ENCODE results near the gene PCDHB8.
"Not testable (repeated sequence)": the region's sequence is repeated elsewhere in the genome, so short reads cannot be mapped to it uniquely, and the experiment has no call there.

Gene PCDHB8

DNA sequence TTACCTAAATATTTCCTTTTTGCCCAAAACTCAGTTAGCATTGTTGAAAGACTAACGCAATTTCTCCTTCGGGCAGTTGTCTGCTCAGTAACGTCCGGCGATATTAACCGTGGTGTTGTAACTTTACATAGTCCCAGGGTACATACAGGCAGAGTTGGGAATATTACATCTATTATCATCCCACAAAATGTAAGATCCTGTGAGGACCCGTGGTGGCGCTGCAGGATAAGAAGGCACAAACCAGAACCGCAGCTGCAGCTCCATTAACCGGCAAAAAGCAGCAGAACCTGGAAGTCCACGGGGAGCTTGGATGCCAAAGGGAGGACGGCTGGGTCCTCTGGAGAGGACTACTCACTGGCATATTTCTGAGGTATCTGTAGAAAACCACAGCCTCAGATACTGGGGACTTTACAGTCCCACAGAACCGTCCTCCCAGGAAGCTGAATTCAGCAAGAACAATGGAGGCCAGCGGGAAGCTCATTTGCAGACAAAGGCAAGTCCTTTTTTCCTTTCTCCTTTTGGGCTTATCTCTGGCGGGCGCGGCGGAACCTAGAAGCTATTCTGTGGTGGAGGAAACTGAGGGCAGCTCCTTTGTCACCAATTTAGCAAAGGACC lies at the start of gene PCDHB8:
PCDHB8 (plus strand) TSS at position 214 of the 615 bp plus-strand sequence; CDS start at position 459, 245 bp downstream.
- DNase-seq: not testable (repeated sequence)

DNA sequence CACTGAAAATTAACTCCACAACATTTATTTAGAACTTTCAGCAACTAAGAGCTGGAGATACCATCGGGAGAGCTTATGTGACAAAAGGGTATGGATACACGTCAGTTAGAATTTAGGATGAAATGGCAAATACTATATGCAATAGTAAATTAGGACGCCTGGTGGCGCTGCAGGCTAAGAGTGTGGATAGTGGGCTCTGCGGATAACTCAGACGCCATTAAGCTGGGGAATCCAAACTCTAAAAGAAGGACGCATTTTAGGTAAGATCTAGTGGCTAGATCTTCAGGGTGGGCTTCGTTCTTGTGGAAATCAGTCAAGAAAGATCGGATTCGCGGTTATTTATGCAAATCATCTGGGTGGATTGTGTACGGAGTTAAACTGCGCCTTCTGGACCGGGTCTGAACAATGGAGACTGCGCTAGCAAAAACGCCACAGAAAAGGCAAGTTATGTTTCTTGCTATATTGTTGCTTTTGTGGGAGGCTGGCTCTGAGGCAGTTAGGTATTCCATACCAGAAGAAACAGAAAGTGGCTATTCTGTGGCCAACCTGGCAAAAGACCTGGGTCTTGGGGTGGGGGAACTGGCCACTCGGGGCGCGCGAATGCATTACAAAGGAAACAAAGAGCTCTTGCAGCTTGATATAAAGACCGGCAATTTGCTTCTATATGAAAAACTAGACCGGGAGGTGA lies 42.4 kb upstream of the PCDHB8 start, which contains the start of gene PCDHB5:
PCDHB5 (plus strand) TSS at position 177 of the 688 bp plus-strand sequence; CDS start at position 406, 229 bp downstream.
- peak; percentile 9 for DNase-seq

DNA sequence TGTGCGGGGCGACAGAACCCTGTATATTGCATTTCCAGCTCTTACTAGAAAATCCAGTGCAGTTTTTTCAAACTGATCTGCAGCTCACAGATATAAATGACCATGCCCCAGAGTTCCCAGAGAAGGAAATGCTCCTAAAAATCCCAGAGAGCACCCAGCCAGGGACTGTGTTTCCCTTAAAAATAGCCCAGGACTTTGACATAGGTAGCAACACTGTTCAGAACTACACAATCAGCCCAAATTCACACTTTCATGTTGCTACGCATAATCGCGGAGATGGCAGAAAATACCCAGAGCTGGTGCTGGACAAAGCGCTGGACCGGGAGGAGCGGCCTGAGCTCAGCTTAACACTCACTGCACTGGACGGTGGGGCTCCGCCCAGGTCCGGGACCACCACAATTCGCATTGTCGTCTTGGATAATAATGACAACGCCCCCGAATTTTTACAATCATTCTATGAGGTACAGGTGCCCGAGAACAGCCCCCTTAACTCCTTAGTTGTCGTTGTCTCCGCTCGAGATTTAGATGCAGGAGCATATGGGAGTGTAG lies 41.8 kb upstream of the PCDHB8 start:
- no peak for DNase-seq

DNA sequence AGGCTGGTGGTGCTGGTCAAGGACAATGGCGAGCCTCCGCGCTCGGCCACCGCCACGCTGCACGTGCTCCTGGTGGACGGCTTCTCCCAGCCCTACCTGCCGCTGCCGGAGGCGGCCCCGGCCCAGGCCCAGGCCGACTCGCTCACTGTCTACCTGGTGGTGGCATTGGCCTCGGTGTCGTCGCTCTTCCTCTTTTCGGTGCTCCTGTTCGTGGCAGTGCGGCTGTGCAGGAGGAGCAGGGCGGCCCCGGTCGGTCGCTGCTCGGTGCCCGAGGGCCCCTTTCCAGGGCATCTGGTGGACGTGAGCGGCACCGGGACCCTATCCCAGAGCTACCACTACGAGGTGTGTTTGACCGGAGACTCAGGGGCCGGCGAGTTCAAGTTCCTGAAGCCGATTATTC lies 40.2 kb upstream of the PCDHB8 start:
- DNase-seq: not testable (repeated sequence)

DNA sequence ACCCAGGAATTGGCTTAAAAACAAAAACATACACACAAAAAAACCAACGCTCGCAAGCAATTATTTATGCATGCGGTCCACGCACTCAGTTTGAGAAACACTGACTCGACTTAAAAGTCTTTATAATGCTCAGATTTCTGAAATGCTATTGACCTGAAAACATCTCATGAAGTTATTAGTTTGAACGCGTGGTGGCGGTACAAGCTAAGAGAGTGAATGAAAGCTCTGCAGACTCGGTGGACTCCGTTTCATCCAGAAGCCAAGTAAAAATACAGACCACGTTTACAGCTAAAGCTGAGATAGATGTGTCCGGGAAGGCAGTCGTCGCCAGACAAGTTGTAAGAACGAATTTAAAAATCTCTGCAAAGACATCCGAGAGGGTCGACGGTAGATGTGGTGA lies 27.8 kb upstream of the PCDHB8 start, which contains the start of gene PCDHB6:
PCDHB6 (plus strand) TSS at position 246 of the 400 bp plus-strand sequence. CDS start 201 bp downstream, outside the sequence.
- peak; percentile 4 for DNase-seq

DNA sequence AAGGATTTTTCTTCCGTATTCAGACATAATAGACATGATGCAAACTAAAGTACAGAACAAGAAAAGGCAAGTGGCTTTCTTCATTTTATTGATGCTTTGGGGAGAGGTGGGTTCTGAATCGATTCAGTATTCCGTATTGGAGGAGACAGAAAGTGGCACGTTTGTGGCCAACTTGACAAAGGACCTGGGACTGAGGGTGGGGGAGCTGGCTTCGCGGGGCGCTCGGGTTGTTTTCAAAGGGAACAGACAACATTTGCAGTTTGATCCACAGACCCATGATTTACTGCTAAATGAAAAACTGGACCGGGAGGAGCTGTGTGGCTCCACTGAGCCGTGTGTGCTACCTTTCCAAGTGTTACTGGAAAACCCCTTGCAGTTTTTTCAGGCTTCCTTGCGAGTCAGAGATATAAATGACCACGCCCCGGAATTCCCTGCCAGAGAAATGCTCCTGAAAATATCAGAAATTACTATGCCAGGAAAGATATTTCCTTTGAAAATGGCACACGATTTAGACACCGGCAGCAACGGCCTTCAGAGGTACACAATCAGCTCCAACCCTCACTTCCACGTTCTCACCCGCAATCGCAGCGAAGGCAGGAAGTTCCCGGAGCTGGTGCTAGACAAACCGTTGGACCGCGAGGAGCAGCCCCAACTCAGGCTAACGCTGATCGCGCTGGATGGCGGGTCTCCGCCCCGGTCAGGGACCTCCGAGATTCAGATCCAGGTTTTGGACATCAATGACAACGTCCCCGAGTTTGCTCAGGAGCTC lies 27.2 kb upstream of the PCDHB8 start:
- DNase-seq: no peak

DNA sequence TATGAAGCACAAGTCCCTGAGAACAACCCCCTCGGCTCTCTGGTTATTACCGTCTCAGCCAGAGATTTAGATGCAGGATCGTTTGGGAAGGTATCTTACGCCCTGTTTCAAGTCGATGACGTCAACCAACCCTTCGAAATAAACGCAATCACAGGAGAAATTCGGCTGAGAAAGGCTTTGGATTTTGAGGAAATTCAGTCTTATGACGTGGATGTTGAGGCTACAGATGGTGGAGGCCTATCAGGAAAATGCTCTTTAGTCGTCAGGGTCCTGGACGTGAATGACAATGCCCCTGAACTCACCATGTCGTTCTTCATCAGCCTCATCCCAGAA lies 26.6 kb upstream of the PCDHB8 start:
- no peak for DNase-seq

DNA sequence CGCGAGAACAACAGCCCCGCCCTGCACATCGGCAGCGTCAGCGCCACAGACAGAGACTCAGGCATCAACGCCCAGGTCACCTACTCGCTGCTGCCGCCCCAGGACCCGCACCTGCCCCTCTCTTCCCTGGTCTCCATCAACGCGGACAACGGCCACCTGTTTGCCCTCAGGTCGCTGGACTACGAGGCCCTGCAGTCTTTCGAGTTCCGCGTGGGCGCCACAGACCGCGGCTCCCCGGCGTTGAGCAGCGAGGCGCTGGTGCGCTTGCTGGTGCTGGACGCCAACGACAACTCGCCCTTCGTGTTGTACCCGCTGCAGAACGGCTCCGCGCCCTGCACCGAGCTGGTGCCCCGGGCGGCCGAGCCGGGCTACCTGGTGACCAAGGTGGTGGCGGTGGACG lies 26.0 kb upstream of the PCDHB8 start:
- not testable (repeated sequence) for DNase-seq

DNA sequence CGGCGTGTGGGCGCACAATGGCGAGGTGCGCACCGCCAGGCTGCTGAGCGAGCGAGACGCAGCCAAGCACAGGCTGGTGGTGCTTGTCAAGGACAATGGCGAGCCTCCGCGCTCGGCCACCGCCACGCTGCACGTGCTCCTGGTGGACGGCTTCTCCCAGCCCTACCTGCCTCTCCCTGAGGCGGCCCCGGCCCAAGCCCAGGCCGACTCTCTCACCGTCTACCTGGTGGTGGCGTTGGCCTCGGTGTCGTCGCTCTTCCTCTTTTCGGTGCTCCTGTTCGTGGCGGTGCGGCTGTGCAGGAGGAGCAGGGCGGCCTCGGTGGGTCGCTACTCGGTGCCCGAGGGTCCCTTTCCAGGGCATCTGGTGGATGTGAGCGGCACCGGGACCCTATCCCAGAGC lies 25.5 kb upstream of the PCDHB8 start:
- not testable (repeated sequence) for DNase-seq

DNA sequence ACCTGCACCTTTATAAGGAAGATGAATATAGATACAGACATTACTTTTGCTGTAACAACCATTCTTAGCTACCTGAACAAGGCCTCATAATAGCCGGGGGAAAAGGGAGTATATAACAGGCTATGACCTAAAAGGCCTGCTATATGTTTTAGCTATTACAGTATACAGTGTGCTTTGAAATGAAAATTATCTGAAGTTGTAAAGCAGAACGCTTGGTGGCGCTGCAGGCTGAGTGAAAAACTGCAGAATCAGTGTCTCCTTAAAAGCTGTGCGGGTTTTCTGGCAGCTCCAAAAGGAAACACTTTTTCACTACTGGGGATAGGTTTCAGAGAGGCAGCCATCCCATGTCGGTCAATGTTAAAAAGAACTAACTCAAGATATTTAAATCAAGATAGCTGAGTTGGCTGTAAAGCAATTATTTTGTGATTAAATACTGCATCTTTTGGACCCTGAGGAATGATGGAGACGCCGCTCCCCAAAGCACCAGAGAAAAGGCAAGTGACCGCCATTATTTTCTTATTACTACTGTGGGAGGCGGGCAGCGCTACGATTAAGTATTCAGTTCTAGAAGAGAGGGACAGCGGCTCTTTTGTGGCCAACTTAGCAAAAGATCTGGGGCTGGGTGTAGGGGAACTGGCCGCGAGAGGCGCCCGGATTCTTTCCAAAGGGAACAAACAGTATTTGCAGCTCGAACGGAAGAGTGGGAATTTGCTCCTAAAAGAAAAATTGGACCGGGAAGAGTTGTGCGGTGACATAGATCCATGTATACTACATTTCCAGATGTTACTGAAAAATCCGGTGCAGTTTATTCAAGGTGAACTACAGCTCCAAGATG lies 21.8 kb upstream of the PCDHB8 start:
- no peak for DNase-seq

DNA sequence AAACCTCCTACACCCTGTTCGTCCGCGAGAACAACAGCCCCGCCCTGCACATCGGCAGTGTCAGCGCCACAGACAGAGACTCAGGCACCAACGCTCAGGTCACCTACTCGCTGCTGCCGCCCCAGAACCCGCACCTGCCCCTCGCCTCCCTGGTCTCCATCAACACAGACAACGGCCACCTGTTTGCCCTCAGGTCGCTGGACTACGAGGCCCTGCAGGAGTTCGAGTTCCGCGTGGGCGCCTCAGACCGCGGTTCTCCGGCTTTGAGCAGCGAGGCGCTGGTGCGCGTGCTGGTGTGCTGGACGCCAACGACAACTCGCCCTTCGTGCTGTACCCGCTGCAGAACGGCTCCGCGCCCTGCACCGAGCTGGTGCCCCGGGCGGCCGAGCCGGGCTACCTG lies 20.2 kb upstream of the PCDHB8 start:
- DNase-seq: not testable (repeated sequence)

DNA sequence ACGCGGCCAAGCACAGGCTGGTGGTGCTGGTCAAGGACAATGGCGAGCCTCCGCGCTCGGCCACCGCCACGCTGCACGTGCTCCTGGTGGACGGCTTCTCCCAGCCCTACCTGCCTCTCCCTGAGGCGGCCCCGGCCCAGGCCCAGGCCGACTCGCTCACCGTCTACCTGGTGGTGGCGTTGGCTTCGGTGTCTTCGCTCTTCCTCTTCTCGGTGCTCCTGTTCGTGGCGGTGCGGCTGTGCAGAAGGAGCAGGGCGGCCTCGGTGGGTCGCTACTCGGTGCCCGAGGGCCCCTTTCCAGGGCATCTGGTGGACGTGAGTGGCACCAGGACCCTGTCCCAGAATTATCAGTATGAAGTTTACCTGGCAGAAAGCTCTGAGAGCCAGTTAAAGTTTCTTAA lies 19.7 kb upstream of the PCDHB8 start:
- not testable (repeated sequence) for DNase-seq

DNA sequence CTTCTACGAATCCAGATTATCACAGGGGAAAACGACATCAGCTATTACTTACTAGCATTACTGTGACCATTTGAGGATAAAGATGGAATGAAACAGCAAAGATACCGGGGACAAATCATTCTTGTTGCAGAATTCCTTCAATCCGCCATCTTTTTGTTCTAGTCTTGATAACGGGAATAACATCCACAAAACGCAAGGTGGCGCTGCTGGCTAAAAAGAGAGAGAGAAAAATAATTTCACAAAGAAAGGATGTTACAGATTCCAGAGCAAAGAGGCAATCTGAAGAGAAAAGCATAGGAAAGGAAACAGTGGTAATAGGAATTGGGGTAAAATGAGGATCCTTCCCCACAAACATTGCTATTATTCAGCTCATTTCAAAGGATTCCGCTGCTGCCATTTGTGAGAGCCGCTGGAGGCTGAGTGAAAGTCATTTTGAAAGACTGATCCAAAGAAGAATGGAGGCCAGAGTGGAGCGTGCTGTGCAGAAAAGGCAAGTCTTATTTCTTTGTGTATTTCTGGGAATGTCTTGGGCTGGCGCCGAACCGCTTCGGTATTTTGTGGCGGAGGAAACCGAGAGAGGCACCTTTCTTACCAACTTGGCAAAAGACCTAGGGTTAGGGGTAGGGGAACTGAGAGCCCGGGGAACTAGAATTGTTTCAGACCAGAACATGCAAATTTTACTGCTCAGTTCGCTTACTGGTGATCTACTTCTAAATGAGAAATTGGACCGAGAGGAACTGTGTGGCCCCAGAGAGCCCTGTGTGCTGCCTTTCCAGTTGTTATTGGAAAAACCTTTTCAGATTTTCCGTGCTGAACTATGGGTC lies 5.0 kb upstream of the PCDHB8 start, which contains the start of gene PCDHB7:
PCDHB7 (plus strand) TSS at position 264 of the 824 bp plus-strand sequence; CDS start at position 456, 192 bp downstream.
- peak; percentile 32 for DNase-seq

DNA sequence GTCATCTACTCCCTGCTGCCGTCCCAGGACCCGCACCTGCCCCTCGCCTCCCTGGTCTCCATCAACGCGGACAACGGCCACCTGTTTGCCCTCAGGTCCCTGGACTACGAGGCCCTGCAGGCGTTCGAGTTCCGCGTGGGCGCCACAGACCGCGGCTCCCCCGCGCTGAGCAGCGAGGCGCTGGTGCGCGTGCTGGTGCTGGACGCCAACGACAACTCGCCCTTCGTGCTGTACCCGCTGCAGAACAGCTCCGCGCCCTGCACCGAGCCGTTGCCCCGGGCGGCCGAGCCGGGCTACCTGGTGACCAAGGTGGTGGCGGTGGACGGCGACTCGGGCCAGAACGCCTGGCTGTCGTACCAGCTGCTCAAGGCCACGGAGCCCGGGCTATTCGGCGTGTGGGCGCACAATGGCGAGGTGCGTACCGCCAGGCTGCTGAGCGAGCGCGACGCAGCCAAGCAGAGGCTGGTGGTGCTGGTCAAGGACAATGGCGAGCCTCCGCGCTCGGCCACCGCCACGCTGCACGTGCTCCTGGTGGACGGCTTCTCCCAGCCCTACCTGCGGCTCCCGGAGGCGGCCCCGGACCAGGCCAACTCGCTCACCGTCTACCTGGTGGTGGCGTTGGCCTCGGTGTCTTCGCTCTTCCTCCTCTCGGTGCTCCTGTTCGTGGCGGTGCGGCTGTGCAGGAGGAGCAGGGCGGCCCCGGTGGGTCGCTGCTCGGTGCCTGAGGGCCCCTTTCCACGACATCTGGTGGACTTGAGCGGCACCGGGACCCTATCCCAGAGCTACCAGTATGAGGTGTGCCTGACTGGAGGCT lies 3.1 kb upstream of the PCDHB8 start:
- DNase-seq: not testable (repeated sequence)

DNA sequence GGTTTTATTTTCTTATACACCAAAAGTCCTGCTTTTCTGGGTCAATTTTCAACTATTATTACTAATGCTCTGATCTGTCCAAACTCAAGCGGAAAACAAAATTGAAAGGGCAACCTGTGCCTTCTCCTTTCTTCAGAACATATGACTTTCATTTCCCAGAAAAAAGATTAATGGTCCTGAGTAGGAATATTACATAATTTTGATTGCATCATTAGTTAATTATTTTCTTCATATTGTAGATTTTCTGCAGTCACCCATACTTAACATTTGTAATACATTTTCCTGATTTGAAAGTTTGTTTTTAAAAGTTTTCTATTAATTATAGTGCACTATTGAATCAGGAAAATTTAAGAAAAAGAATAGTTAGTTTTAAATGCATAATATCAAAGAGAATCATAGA lies 1.7 kb upstream of the PCDHB8 start:
- DNase-seq: no peak

DNA sequence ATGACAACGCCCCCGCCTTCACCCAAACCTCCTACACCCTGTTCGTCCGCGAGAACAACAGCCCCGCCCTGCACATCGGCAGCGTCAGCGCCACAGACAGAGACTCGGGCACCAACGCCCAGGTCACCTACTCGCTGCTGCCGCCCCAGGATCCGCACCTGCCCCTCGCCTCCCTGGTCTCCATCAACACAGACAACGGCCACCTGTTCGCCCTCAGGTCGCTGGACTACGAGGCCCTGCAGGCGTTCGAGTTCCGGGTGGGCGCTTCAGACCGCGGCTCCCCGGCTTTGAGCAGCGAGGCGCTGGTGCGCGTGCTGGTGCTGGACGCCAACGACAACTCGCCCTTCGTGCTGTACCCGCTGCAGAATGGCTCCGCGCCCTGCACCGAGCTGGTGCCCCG lies 1.8 kb downstream of the PCDHB8 start:
- not testable (repeated sequence) for DNase-seq

DNA sequence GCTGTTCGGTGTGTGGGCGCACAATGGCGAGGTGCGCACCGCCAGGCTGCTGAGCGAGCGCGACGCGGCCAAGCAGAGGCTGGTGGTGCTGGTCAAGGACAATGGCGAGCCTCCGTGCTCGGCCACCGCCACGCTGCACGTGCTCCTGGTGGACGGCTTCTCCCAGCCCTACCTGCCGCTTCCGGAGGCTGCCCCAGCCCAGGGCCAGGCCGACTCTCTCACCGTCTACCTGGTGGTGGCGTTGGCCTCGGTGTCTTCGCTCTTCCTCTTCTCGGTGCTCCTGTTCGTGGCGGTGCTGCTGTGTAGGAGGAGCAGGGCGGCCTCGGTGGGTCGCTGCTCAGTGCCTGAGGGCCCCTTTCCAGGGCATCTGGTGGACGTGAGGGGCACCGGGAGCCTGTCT lies 2.3 kb downstream of the PCDHB8 start:
- DNase-seq: not testable (repeated sequence)

DNA sequence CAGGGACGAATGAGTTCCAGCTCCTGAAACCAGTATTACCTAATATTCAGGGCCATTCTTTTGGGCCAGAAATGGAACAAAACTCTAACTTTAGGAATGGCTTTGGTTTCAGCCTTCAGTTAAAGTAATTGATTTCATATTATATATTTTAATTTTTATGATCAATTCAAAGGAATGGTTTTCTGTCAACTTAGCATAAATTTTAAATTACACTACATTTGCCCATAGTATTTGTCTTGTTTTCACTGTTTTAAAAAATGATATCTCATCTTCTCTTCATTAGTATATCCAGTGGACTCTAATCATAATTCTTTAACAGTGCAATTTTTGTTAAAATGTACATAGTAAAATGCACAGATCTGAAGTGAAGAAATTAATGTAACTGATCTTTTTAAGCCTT lies 2.7 kb downstream of the PCDHB8 start:
- DNase-seq: no peak

DNA sequence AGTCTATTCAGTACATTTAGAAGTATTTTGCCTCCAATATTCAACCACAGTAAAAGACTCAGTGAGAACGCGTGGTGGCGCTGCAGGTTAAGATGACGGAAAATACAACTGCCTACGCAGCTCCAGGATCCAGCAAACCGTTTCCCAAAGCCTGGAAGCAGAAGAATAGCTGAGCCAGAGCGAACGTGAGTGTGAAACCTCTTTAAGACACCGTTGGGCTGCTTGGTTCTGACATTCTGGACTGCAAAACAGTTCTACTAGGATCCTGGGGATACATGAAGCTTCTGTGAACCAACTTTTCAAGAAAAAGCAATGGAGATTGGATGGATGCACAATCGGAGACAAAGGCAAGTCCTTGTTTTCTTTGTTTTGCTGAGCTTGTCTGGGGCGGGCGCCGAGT lies 4.7 kb downstream of the PCDHB8 start, which contains the start of gene PCDHB16:
PCDHB16 (plus strand) TSS at position 140 of the 400 bp plus-strand sequence; CDS start at position 313, 173 bp downstream.
- peak; percentile 13 for DNase-seq
